ENCODE results near the gene PSMA8. TPM values are rescaled to one million over a fixed set of nuclear protein-coding genes. Genes with fewer than 3 reads are reported as not detected.

PSMA8 gene
- polyA plus RNA-seq (2011; rRNA removed): not detected in 2 replicates
- polyA plus RNA-seq (2012; cell fraction: cytosol; rRNA removed): not detected in 2 replicates
- polyA plus RNA-seq (2012; cell fraction: nucleus; rRNA removed): not detected in 2 replicates
- not detected in 3 replicates for polyA plus RNA-seq (2017; fragmentation: RNase III; extraction: RNeasy Plus Mini Kit Qiagen cat#74134 plus additional on column Dnase treatment)
- polyA minus RNA-seq (2011; rRNA and poly(A)+ RNA removed): not detected in 2 replicates

DNA sequence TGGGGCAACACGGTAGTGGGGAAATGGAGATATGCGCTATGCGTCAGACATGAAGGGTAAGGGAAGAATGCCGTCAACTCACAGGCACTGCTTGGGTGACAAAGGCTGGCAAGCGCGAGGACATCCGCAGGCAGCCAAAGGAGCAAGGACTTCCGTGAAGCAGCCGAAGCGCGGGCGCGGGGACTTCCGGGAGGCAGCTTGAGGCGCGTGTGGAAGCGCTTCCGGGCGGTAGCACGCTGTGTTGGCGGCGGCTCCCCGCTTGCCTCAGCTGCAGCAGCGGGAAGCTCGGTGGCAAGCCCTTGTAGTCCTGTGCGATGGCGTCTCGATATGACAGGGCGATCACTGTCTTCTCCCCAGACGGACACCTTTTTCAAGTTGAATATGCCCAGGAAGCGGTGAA lies at the start of gene PSMA8:
Gene PSMA8, plus strand, starts transcription at position 218 of the 400 bp plus-strand sequence. Its CDS starts 97 bp downstream, at position 315.
- no peaks in the 10 kb centered on the region for H3K4me1 ChIP-seq
- H3K4me3 ChIP-seq: no peak within 1 kb of the TSS
- TF ChIP-seq RAD21 (conservative IDR thresholded peaks at IDR 0.05 in 1 of 2, IDR thresholded peaks at IDR 0.05 in 1 of 2) (no peak), CHD2 (IDR thresholded peaks at IDR 0.05; ENCODE audit: low read length, partially characterized antibody) (no peak), NFE2L2 (conservative IDR thresholded peaks at IDR 0.05; ENCODE audit: low read length) (no peak), E2F6 (IDR thresholded peaks at IDR 0.05; ENCODE audit: borderline replicate concordance, low read depth) (no peak), FOSB (CRISPR knock-in tag; IDR thresholded peaks at IDR 0.05) (no peak), ZNF302 (CRISPR knock-in tag; IDR thresholded peaks at IDR 0.05) (no peak), KDM1A (IDR thresholded peaks at IDR 0.05; ENCODE audit: low read depth) (no peak), HOXB5 (CRISPR knock-in tag; IDR thresholded peaks at IDR 0.05) (no peak)
- FAIRE-seq (no peak), DNase-seq (ENCODE audit: low read depth in 1 of 2, low spot score in 1 of 2) (no peak), ATAC-seq (no peak)
- CTCF ChIA-PET: no interaction called here
- H3K27ac ChIP-seq: no peak within 1 kb of the TSS
- 95% methylated on average over 24 of the region's 31 CpGs for WGBS (ENCODE audit: missing lambda C conversion rate)
- H3K4me2 ChIP-seq: no peak within 1 kb of the TSS
- POLR2A ChIA-PET: no interaction called here
- no peaks in the 10 kb centered on the region for H3K9me3 ChIP-seq

DNA sequence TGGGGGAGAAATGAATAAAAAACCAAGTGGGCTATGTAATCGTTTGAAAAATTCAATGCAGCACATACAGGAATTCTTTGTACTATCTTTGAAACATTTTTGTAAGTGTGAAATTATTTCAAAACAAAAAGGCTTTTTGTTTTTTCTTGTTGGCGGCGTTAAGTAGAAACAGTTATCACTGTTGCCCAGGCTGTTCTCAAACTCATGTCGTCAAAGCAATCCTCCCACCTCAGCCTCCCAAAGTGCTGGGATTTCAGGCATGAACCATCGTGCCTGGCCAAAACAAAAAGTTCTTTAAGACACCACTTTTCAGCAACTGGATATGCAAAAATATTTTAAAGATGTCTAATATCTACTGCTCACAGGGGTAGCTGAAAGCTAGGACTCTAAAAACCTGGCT lies 48.6 kb upstream of the PSMA8 start:
- DNase-seq (ENCODE audit: low read depth in 1 of 2, low spot score in 1 of 2): no peak
- 92% methylated on average over 5 of the region's 5 CpGs for WGBS (ENCODE audit: missing lambda C conversion rate)
- Histone ChIP-seq H3K27ac (no peak overlapping the region), H3K4me3 (no peak overlapping the region), H3K4me1 (peaks cover 24% of the 10 kb centered on the region), H3K9me3 (no peaks in the 10 kb centered on the region), H3K4me2 (no peak overlapping the region)
- no peak for ATAC-seq
- POLR2A ChIA-PET: no interaction called here
- no peak for FAIRE-seq
- TF ChIP-seq MAFK (IDR thresholded peaks at IDR 0.05; ENCODE audit: partially characterized antibody) (no peak), POLR2A (IDR thresholded peaks at IDR 0.05; ENCODE audit: low read length) (no peak), JUNB (IDR thresholded peaks at IDR 0.05) (no peak), JUN (IDR thresholded peaks at IDR 0.05) (no peak), ZNF302 (CRISPR knock-in tag; IDR thresholded peaks at IDR 0.05) (no peak), E2F6 (IDR thresholded peaks at IDR 0.05; ENCODE audit: borderline replicate concordance, low read depth) (no peak), ZSCAN20 (CRISPR knock-in tag; IDR thresholded peaks at IDR 0.05) (no peak), KDM1A (IDR thresholded peaks at IDR 0.05; ENCODE audit: low read depth) (no peak)
- TF ChIP-seq, protein P1, sequence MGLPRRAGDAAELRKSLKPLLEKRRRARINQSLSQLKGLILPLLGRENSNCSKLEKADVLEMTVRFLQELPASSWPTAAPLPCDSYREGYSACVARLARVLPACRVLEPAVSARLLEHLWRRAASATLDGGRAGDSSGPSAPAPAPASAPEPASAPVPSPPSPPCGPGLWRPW (IDR thresholded peaks at IDR 0.05): no peak
- CTCF ChIA-PET: no interaction called here

DNA sequence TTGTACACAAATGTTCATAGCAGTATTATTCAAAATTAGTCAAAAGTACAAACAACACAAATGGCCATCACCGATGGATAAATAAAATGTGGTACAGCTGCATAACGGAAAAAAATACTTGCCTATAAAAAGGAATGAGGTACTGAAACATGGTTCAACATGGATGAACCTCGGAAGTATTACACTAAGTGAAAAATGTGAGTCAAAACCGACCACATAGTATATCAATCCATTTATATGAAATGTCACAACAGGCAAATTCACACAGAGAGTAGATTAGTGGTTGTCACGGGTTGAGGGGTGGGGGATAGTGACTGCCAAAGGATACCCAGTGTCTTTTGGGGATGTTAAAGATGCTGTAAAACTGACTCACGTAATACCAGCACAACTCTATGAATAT lies 46.7 kb upstream of the PSMA8 start:
- H3K4me2 ChIP-seq: no peak overlapping the region
- CTCF ChIA-PET: no interaction called here
- 86% methylated on average over 6 of the region's 6 CpGs for WGBS (ENCODE audit: missing lambda C conversion rate)

More for the DNA sequence above, 46.7 kb upstream of the PSMA8 start:
- no peak overlapping the region for H3K27ac ChIP-seq
- ATAC-seq (no peak), FAIRE-seq (no peak), DNase-seq (ENCODE audit: low read depth in 1 of 2, low spot score in 1 of 2) (no peak)
- no peaks in the 10 kb centered on the region for H3K9me3 ChIP-seq
- H3K4me1 ChIP-seq: peaks cover 28% of the 10 kb centered on the region
- no peak overlapping the region for H3K4me3 ChIP-seq
- POLR2A ChIA-PET: no interaction called here
- TF ChIP-seq HDAC2 (IDR thresholded peaks at IDR 0.05) (no peak), TFCP2L1 (CRISPR knock-in tag; IDR thresholded peaks at IDR 0.05) (no peak), CEBPB (IDR thresholded peaks at IDR 0.05) (no peak), CHD4 (IDR thresholded peaks at IDR 0.05; ENCODE audit: borderline replicate concordance) (no peak), RAD21 (conservative IDR thresholded peaks at IDR 0.05 in 1 of 2, IDR thresholded peaks at IDR 0.05 in 1 of 2) (no peak), PBX3 (IDR thresholded peaks at IDR 0.05) (no peak), ZFP36 (IDR thresholded peaks at IDR 0.05; ENCODE audit: borderline replicate concordance, partially characterized antibody) (no peak), ZC3H11A (IDR thresholded peaks at IDR 0.05) (no peak), EHF (CRISPR knock-in tag; IDR thresholded peaks at IDR 0.05) (no peak), HOXB13 (CRISPR knock-in tag; IDR thresholded peaks at IDR 0.05; ENCODE audit: low read depth) (no peak), KDM5A (IDR thresholded peaks at IDR 0.05) (no peak), MAZ (IDR thresholded peaks at IDR 0.05; ENCODE audit: borderline replicate concordance, low read depth, low read length) (no peak), SREBF2 (IDR thresholded peaks at IDR 0.05) (no peak)
- TF ChIP-seq, protein P2, sequence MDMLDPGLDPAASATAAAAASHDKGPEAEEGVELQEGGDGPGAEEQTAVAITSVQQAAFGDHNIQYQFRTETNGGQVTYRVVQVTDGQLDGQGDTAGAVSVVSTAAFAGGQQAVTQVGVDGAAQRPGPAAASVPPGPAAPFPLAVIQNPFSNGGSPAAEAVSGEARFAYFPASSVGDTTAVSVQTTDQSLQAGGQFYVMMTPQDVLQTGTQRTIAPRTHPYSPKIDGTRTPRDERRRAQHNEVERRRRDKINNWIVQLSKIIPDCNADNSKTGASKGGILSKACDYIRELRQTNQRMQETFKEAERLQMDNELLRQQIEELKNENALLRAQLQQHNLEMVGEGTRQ (IDR thresholded peaks at IDR 0.05): no peak

Measured in A549 (cell line).